ENCODE data around the gene SNRPB. TPM values are rescaled to one million over a fixed set of nuclear protein-coding genes. Genes with fewer than 3 reads are reported as not detected.

The SNRPB gene
- total RNA-seq, 1 experiment from 2014 or later, result 462 TPM

DNA sequence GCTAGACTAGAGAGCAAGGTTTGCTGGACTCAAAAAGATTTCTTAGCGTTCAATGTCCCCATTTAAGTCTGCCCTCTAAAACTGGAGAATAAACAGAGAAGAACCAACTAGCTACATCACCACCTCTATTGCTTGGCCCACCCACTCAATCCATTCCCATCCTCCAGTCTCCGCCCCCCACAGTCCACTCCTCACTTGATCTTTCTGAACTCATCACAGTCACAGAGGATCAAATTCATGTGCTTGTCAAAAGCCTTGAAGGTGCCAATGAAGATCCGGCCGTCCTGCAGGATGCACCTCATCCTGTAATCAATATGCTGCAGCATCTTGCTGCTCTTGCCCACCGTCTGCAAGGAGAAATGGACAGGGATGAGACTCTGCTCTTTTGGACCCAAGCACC is 3.2 kb downstream of the SNRPB start:
- Histone ChIP-seq H3K9me3 (ENCODE audit: control insufficient read depth, low read depth, low read length) (no peaks in the 10 kb centered on the region), H2BK120ac (ENCODE audit: low read depth, low read length, poor library complexity, severe bottlenecking) (no peak overlapping the region), H3K9ac (ENCODE audit: extremely low read depth, insufficient read length, low read length) (no peak overlapping the region), H3K14ac (ENCODE audit: insufficient read depth, low read length) (no peak overlapping the region), H3K4ac (ENCODE audit: low read depth, low read length) (no peak overlapping the region), H3K18ac (ENCODE audit: insufficient read length, low read depth, low read length) (no peak overlapping the region), H4K20me1 (ENCODE audit: control insufficient read depth, insufficient read depth, insufficient read length) (no peaks in the 10 kb centered on the region), H3K27ac (ENCODE audit: insufficient read length, low read depth, low read length) (no peak overlapping the region), H3K4me1 (ENCODE audit: insufficient read depth, low read length) (no peaks in the 10 kb centered on the region; the same call in 1 of the 2 replicates), H4K8ac (replicated peaks; ENCODE audit: insufficient read length, low read depth, low read length) (no peak overlapping the region), H4K91ac (ENCODE audit: insufficient read length, low read depth, low read length) (no peak overlapping the region), H4K5ac (ENCODE audit: insufficient read length, low read depth, low read length) (no peak overlapping the region), H3K4me2 (ENCODE audit: insufficient read depth, insufficient read length, low read length) (no peak overlapping the region), H3K56ac (ENCODE audit: insufficient read length, low read depth, low read length) (no peak overlapping the region), H3K79me2 (ENCODE audit: insufficient read depth, low read length) (peaks cover 39% of the 10 kb centered on the region), H2BK15ac (ENCODE audit: low read depth, low read length) (no peak overlapping the region), H2BK12ac (ENCODE audit: insufficient read length, low read depth, low read length) (no peak overlapping the region), H3K79me1 (ENCODE audit: insufficient read depth, low read depth, low read length, poor library complexity, severe bottlenecking) (peaks cover 10% of the 10 kb centered on the region), H3K23me2 (ENCODE audit: insufficient read length, low read depth, low read length, poor library complexity, severe bottlenecking) (peaks cover 10% of the 10 kb centered on the region), H3K27me3 (ENCODE audit: insufficient read depth, low read length) (no peaks in the 10 kb centered on the region), H2BK5ac (ENCODE audit: insufficient read length, low read length) (no peak overlapping the region), H3T11ph (ENCODE audit: low read length) (no peak overlapping the region), H2BK20ac (ENCODE audit: low read depth, low read length, poor library complexity, severe bottlenecking) (no peak overlapping the region), H2AK5ac (ENCODE audit: insufficient read length, low read length) (no peak overlapping the region), H2AFZ (ENCODE audit: low read length) (no peak overlapping the region), H3K23ac (ENCODE audit: insufficient read length, low read depth, low read length) (no peak overlapping the region)
- Mint-ChIP-seq H3K4me3 (peak overlapping the region; percentile 71 to 99), H3K9me3 (peaks cover 0 to 5% of the 10 kb centered on the region in 2 experiments; a peak in 3 of 5 replicates), H3K36me3 (ENCODE audit: insufficient read depth in 1 of 3, low read depth in 3 of 3) (peaks cover 67 to 78% (median 75%) of the 10 kb centered on the region in 3 experiments), H3K27ac (peak overlapping the region in 2 of 3 experiments; percentile 5 to 26; a peak in 1 of 7 replicates), H3K27me3 (ENCODE audit: low read depth) (peaks cover 1% of the 10 kb centered on the region; the same call in 1 of the 2 replicates), H3K4me1 (peaks cover 23 to 30% of the 10 kb centered on the region in 2 experiments)
- no peak for DNase-seq
- WGBS (ENCODE audit: extremely low coverage, insufficient read length, low lambda C conversion rate), result no CpG with 5 or more reads among the region's 5 CpGs
- TF ChIP-seq, protein P1, sequence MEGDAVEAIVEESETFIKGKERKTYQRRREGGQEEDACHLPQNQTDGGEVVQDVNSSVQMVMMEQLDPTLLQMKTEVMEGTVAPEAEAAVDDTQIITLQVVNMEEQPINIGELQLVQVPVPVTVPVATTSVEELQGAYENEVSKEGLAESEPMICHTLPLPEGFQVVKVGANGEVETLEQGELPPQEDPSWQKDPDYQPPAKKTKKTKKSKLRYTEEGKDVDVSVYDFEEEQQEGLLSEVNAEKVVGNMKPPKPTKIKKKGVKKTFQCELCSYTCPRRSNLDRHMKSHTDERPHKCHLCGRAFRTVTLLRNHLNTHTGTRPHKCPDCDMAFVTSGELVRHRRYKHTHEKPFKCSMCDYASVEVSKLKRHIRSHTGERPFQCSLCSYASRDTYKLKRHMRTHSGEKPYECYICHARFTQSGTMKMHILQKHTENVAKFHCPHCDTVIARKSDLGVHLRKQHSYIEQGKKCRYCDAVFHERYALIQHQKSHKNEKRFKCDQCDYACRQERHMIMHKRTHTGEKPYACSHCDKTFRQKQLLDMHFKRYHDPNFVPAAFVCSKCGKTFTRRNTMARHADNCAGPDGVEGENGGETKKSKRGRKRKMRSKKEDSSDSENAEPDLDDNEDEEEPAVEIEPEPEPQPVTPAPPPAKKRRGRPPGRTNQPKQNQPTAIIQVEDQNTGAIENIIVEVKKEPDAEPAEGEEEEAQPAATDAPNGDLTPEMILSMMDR (conservative IDR thresholded peaks at IDR 0.05), result no peak
